Measurements from ENCODE around the gene ITPR2.

DNA sequence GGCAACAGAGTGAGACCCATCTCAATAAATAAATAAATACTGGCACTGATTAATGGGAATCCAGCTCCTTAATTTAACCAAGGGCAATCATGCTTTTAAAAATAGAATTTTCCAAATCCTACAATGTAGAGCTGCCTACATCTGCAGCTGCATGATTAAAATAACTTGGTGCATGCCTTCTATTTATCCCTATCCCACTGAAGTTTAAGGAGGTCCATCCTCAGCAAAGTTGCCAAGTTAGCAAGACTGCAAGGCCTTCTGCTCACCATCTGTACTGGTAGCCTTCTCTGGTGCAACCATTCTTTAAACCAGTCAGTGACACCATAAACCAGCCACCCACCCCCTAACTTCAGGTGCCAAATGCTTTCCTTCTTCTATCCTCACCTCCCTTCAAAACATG, 226.1 kb downstream of the ITPR2 start:
- no peak for TF ChIP-seq POLR2A (IDR thresholded peaks at IDR 0.05; ENCODE audit: low read depth, low read length)
- TF ChIP-seq POLR2AphosphoS5 (IDR thresholded peaks at IDR 0.05; ENCODE audit: low read depth, low read length): no peak

Measured in GM12891 (cell line).